Neural cell (in vitro differentiated cells): ENCODE measurements around the gene RING1. TPM values are rescaled to one million over a fixed set of nuclear protein-coding genes. Genes with fewer than 3 reads are reported as not detected.

ENCODE experiments used
- H2AFZ ChIP-seq: fragments of 200-600, 300-800 bp; sonication (generic), shearing (Covaris generic); 2 replicates; pipeline ENCODE4 v1.6.0; 2014; ENCODE audit warnings: low read depth, mild to moderate bottlenecking, antibody characterized with exemption, low read length, moderate library complexity
- H3F3A ChIP-seq: fragments of 200-600 bp; shearing (Covaris generic); 2 replicates; pipeline ENCODE4 v1.6.1; 2016; ENCODE audit warnings: mild to moderate bottlenecking, moderate library complexity, mixed read lengths, antibody characterized with exemption, low read length; ENCODE audit not compliant: insufficient read depth, poor library complexity, severe bottlenecking
- H3K27ac ChIP-seq: fragments of 200-600, 300-800 bp; sonication (generic), shearing (Covaris generic); 2 replicates; pipeline ENCODE4 v1.5.1; 2014; ENCODE audit warnings: mild to moderate bottlenecking, low read length, moderate library complexity
- H3K27me3 ChIP-seq: fragments of 300-800, 200-600 bp; sonication (generic), shearing (Covaris generic); 2 replicates; pipeline ENCODE4 v1.6.0; 2014; ENCODE audit warnings: mild to moderate bottlenecking, low read depth, low read length, moderate library complexity; ENCODE audit not compliant: insufficient read depth
- H3K36me3 ChIP-seq: fragments of 300-800, 200-600 bp; sonication (generic), shearing (Covaris generic); 2 replicates; pipeline ENCODE4 v1.5.1; 2014; ENCODE audit warnings: mild to moderate bottlenecking, antibody characterized with exemption, low read length, moderate library complexity; ENCODE audit not compliant: insufficient read depth
- H3K4me2 ChIP-seq: fragments of 300-800, 200-600 bp; sonication (generic), shearing (Covaris generic); 2 replicates; pipeline ENCODE4 v1.6.0; 2014; ENCODE audit warnings: mild to moderate bottlenecking, low read length
- H3K4me3 ChIP-seq: fragments of 300-800, 200-600 bp; sonication (generic), shearing (Covaris generic); 2 replicates; pipeline ENCODE4 v1.5.1; 2014; ENCODE audit warnings: mild to moderate bottlenecking, low read length, moderate library complexity
- H3K79me2 ChIP-seq: fragments of 200-600 bp; shearing (Covaris generic); replicated peaks from 2 replicates; pipeline ENCODE4 v1.6.0; 2014; ENCODE audit warnings: mild to moderate bottlenecking, low read length, moderate library complexity; ENCODE audit not compliant: insufficient read depth
- H3K9ac ChIP-seq: fragments of 300-800, 200-600 bp; sonication (generic), shearing (Covaris generic); 2 replicates; pipeline ENCODE4 v1.6.1; 2016; ENCODE audit warnings: mild to moderate bottlenecking, low read length, mixed read lengths
- H3K9me2 ChIP-seq: fragments of 200-600 bp; shearing (Covaris generic); 2 replicates; pipeline ENCODE4 v1.6.1; 2016; ENCODE audit warnings: mild to moderate bottlenecking, low read length, mixed read lengths; ENCODE audit not compliant: insufficient read depth
- H3K9me3 ChIP-seq: fragments of 200-600, 300-800 bp; sonication (generic), shearing (Covaris generic); 2 replicates; pipeline ENCODE4 v1.6.1; 2016; ENCODE audit warnings: mild to moderate bottlenecking, mixed run types, low read length, moderate library complexity, mixed read lengths
- H4K20me1 ChIP-seq: fragments of 200-600 bp; shearing (Covaris generic); 2 replicates; pipeline ENCODE4 v1.6.1; 2016; ENCODE audit warnings: mild to moderate bottlenecking, mixed run types; ENCODE audit not compliant: insufficient read depth
- CTCF ChIP-seq: fragments of 450-650 bp; IDR thresholded peaks from 2 replicates; pipeline ENCODE4 v1.5.1; 2014; ENCODE audit warnings: antibody characterized with exemption, mild to moderate bottlenecking, moderate library complexity; ENCODE audit not compliant: poor library complexity, severe bottlenecking
- EP300 ChIP-seq: fragments of 450-650 bp; conservative IDR thresholded peaks from 2 replicates; pipeline ENCODE4 v1.6.1; 2014; ENCODE audit warnings: antibody characterized with exemption, mild to moderate bottlenecking, moderate library complexity; ENCODE audit not compliant: poor library complexity, severe bottlenecking
- EZH2 ChIP-seq: fragments of 200-600, 300-800 bp; shearing (Covaris generic), sonication (generic); IDR thresholded peaks from 2 replicates; pipeline ENCODE4 v1.6.1; 2014; ENCODE audit warnings: antibody characterized with exemption, low read length, borderline replicate concordance, mild to moderate bottlenecking; ENCODE audit not compliant: insufficient read depth, poor library complexity, severe bottlenecking
- MXI1 ChIP-seq: fragments of 450-650 bp; conservative IDR thresholded peaks from 2 replicates; pipeline ENCODE4 v1.6.1; 2014; ENCODE audit warnings: antibody characterized with exemption, mild to moderate bottlenecking; ENCODE audit not compliant: poor library complexity, severe bottlenecking
- POLR2AphosphoS5 ChIP-seq: IDR thresholded peaks from 2 replicates; pipeline ENCODE4 v1.6.1; 2012
- RAD21 ChIP-seq: fragments of 450-650 bp; conservative IDR thresholded peaks from 2 replicates; pipeline ENCODE4 v1.6.1; 2014; ENCODE audit warnings: antibody characterized with exemption, mild to moderate bottlenecking, moderate library complexity
- REST ChIP-seq: IDR thresholded peaks from 2 replicates; pipeline ENCODE4 v1.6.1; 2012; ENCODE audit warnings: borderline replicate concordance
- SMC3 ChIP-seq: fragments of 450-650 bp; conservative IDR thresholded peaks from 2 replicates; pipeline ENCODE4 v1.6.1; 2014; ENCODE audit warnings: antibody characterized with exemption, mild to moderate bottlenecking, moderate library complexity; ENCODE audit not compliant: poor library complexity
- TAF1 ChIP-seq: IDR thresholded peaks from 2 replicates; pipeline ENCODE4 v1.6.1; 2012; ENCODE audit warnings: low read depth
- polyA plus RNA-seq: library from polyadenylated mRNA; depleted of rRNA; stranded (reverse); fragments of >200 nt; gene quantifications from 2 replicates; pipeline ENCODE4 v1.2.3, GENCODE V29; 2014

Gene RING1
- polyA plus RNA-seq, 1 donor from 2014 or later, result 107 TPM

GRCh38 chr6:33195304-33196165 lies 12.8 kb upstream of the RING1 start:
- H3K4me2 ChIP-seq, result no peak overlapping the region
- no peaks in the 10 kb centered on the region for H3K9me2 ChIP-seq
- H3K9me3 ChIP-seq, result no peaks in the 10 kb centered on the region
- TF ChIP-seq RAD21 (no peak), EP300 (no peak), EZH2 (no peak), REST (no peak)
- peaks cover 8% of the 10 kb centered on the region for H3K36me3 ChIP-seq
- H3K4me3 ChIP-seq, result no peak overlapping the region
- H3K27me3 ChIP-seq, result peaks cover 17% of the 10 kb centered on the region
- H3K79me2 ChIP-seq, result peaks cover 10% of the 10 kb centered on the region
- H3K9ac ChIP-seq, result no peak overlapping the region
- H2AFZ ChIP-seq, result no peak overlapping the region
- no peaks in the 10 kb centered on the region for H3F3A ChIP-seq
- H3K27ac ChIP-seq, result no peak overlapping the region
- no peaks in the 10 kb centered on the region for H4K20me1 ChIP-seq

- Histone ChIP-seq H3K4me2 (no peak overlapping the region), H3K27ac (no peak overlapping the region), H3K4me3 (peak overlapping the region; percentile 92), H4K20me1 (no peaks in the 10 kb centered on the region), H3K9me2 (no peaks in the 10 kb centered on the region), H2AFZ (no peak overlapping the region), H3K27me3 (peaks cover 5% of the 10 kb centered on the region), H3K9ac (no peak overlapping the region), H3F3A (no peaks in the 10 kb centered on the region), H3K36me3 (peaks cover 8% of the 10 kb centered on the region), H3K9me3 (no peaks in the 10 kb centered on the region), H3K79me2 (peaks cover 27% of the 10 kb centered on the region)
- TF ChIP-seq CTCF, result peak; percentile 68
- TF ChIP-seq EP300, result no peak
- TF ChIP-seq SMC3, result peak; percentile 69
- TF ChIP-seq MXI1, result no peak
- TF ChIP-seq RAD21, result peak; percentile 64
- no peak for TF ChIP-seq POLR2AphosphoS5
- no peak for TF ChIP-seq REST
- TF ChIP-seq TAF1, result no peak
These were observed 10.8 kb upstream of the RING1 start for GRCh38 chr6:33197431-33198048.
